Neural cell (in vitro differentiated cells): Measurements from ENCODE around the gene UCK2. TPM values are rescaled to one million over a fixed set of nuclear protein-coding genes. Genes with fewer than 3 reads are reported as not detected.

Source experiments
- H2AFZ ChIP-seq: fragments of 200-600, 300-800 bp; sonication (generic), shearing (Covaris generic); 2 replicates; pipeline ENCODE4 v1.6.0; 2014; ENCODE audit warnings: low read depth, mild to moderate bottlenecking, antibody characterized with exemption, low read length, moderate library complexity
- H3F3A ChIP-seq: fragments of 200-600 bp; shearing (Covaris generic); 2 replicates; pipeline ENCODE4 v1.6.1; 2016; ENCODE audit warnings: mild to moderate bottlenecking, moderate library complexity, mixed read lengths, antibody characterized with exemption, low read length; ENCODE audit not compliant: insufficient read depth, poor library complexity, severe bottlenecking
- H3K27ac ChIP-seq: fragments of 200-600, 300-800 bp; sonication (generic), shearing (Covaris generic); 2 replicates; pipeline ENCODE4 v1.5.1; 2014; ENCODE audit warnings: mild to moderate bottlenecking, low read length, moderate library complexity
- H3K27me3 ChIP-seq: fragments of 300-800, 200-600 bp; sonication (generic), shearing (Covaris generic); 2 replicates; pipeline ENCODE4 v1.6.0; 2014; ENCODE audit warnings: mild to moderate bottlenecking, low read depth, low read length, moderate library complexity; ENCODE audit not compliant: insufficient read depth
- H3K36me3 ChIP-seq: fragments of 300-800, 200-600 bp; sonication (generic), shearing (Covaris generic); 2 replicates; pipeline ENCODE4 v1.5.1; 2014; ENCODE audit warnings: mild to moderate bottlenecking, antibody characterized with exemption, low read length, moderate library complexity; ENCODE audit not compliant: insufficient read depth
- H3K4me2 ChIP-seq: fragments of 300-800, 200-600 bp; sonication (generic), shearing (Covaris generic); 2 replicates; pipeline ENCODE4 v1.6.0; 2014; ENCODE audit warnings: mild to moderate bottlenecking, low read length
- H3K4me3 ChIP-seq: fragments of 300-800, 200-600 bp; sonication (generic), shearing (Covaris generic); 2 replicates; pipeline ENCODE4 v1.5.1; 2014; ENCODE audit warnings: mild to moderate bottlenecking, low read length, moderate library complexity
- H3K79me2 ChIP-seq: fragments of 200-600 bp; shearing (Covaris generic); replicated peaks from 2 replicates; pipeline ENCODE4 v1.6.0; 2014; ENCODE audit warnings: mild to moderate bottlenecking, low read length, moderate library complexity; ENCODE audit not compliant: insufficient read depth
- H3K9ac ChIP-seq: fragments of 300-800, 200-600 bp; sonication (generic), shearing (Covaris generic); 2 replicates; pipeline ENCODE4 v1.6.1; 2016; ENCODE audit warnings: mild to moderate bottlenecking, low read length, mixed read lengths
- H3K9me2 ChIP-seq: fragments of 200-600 bp; shearing (Covaris generic); 2 replicates; pipeline ENCODE4 v1.6.1; 2016; ENCODE audit warnings: mild to moderate bottlenecking, low read length, mixed read lengths; ENCODE audit not compliant: insufficient read depth
- H3K9me3 ChIP-seq: fragments of 200-600, 300-800 bp; sonication (generic), shearing (Covaris generic); 2 replicates; pipeline ENCODE4 v1.6.1; 2016; ENCODE audit warnings: mild to moderate bottlenecking, mixed run types, low read length, moderate library complexity, mixed read lengths
- H4K20me1 ChIP-seq: fragments of 200-600 bp; shearing (Covaris generic); 2 replicates; pipeline ENCODE4 v1.6.1; 2016; ENCODE audit warnings: mild to moderate bottlenecking, mixed run types; ENCODE audit not compliant: insufficient read depth
- CTCF ChIP-seq: fragments of 450-650 bp; IDR thresholded peaks from 2 replicates; pipeline ENCODE4 v1.5.1; 2014; ENCODE audit warnings: antibody characterized with exemption, mild to moderate bottlenecking, moderate library complexity; ENCODE audit not compliant: poor library complexity, severe bottlenecking
- EP300 ChIP-seq: fragments of 450-650 bp; conservative IDR thresholded peaks from 2 replicates; pipeline ENCODE4 v1.6.1; 2014; ENCODE audit warnings: antibody characterized with exemption, mild to moderate bottlenecking, moderate library complexity; ENCODE audit not compliant: poor library complexity, severe bottlenecking
- EZH2 ChIP-seq: fragments of 200-600, 300-800 bp; shearing (Covaris generic), sonication (generic); IDR thresholded peaks from 2 replicates; pipeline ENCODE4 v1.6.1; 2014; ENCODE audit warnings: antibody characterized with exemption, low read length, borderline replicate concordance, mild to moderate bottlenecking; ENCODE audit not compliant: insufficient read depth, poor library complexity, severe bottlenecking
- MXI1 ChIP-seq: fragments of 450-650 bp; conservative IDR thresholded peaks from 2 replicates; pipeline ENCODE4 v1.6.1; 2014; ENCODE audit warnings: antibody characterized with exemption, mild to moderate bottlenecking; ENCODE audit not compliant: poor library complexity, severe bottlenecking
- POLR2AphosphoS5 ChIP-seq: IDR thresholded peaks from 2 replicates; pipeline ENCODE4 v1.6.1; 2012
- RAD21 ChIP-seq: fragments of 450-650 bp; conservative IDR thresholded peaks from 2 replicates; pipeline ENCODE4 v1.6.1; 2014; ENCODE audit warnings: antibody characterized with exemption, mild to moderate bottlenecking, moderate library complexity
- REST ChIP-seq: IDR thresholded peaks from 2 replicates; pipeline ENCODE4 v1.6.1; 2012; ENCODE audit warnings: borderline replicate concordance
- SMC3 ChIP-seq: fragments of 450-650 bp; conservative IDR thresholded peaks from 2 replicates; pipeline ENCODE4 v1.6.1; 2014; ENCODE audit warnings: antibody characterized with exemption, mild to moderate bottlenecking, moderate library complexity; ENCODE audit not compliant: poor library complexity
- TAF1 ChIP-seq: IDR thresholded peaks from 2 replicates; pipeline ENCODE4 v1.6.1; 2012; ENCODE audit warnings: low read depth
- polyA plus RNA-seq: library from polyadenylated mRNA; depleted of rRNA; stranded (reverse); fragments of >200 nt; gene quantifications from 2 replicates; pipeline ENCODE4 v1.2.3, GENCODE V29; 2014

UCK2 gene
- polyA plus RNA-seq, 1 donor from 2014 or later: 36.0 TPM

GRCh38 chr1:165851034-165851658 is 23.7 kb downstream of the UCK2 start:
- Histone ChIP-seq H3K4me2 (no peak overlapping the region), H2AFZ (no peak overlapping the region), H3F3A (no peaks in the 10 kb centered on the region), H3K4me3 (no peak overlapping the region), H4K20me1 (no peaks in the 10 kb centered on the region), H3K36me3 (no peaks in the 10 kb centered on the region), H3K27ac (no peak overlapping the region), H3K9me2 (no peaks in the 10 kb centered on the region), H3K79me2 (peaks cover 41% of the 10 kb centered on the region), H3K9ac (no peak overlapping the region), H3K27me3 (no peaks in the 10 kb centered on the region), H3K9me3 (no peaks in the 10 kb centered on the region)
- TF ChIP-seq TAF1 (no peak), REST (no peak), POLR2AphosphoS5 (no peak), EZH2 (no peak), CTCF (no peak), EP300 (no peak), RAD21 (no peak), MXI1 (no peak), SMC3 (no peak)

GRCh38 chr1:165852871-165853270 is 25.5 kb downstream of the UCK2 start:
- H2AFZ ChIP-seq: no peak overlapping the region
- H3K9me2 ChIP-seq: no peaks in the 10 kb centered on the region
- no peaks in the 10 kb centered on the region for H4K20me1 ChIP-seq
- H3K4me2 ChIP-seq: no peak overlapping the region
- no peak for TF ChIP-seq RAD21
- no peak for TF ChIP-seq SMC3
- no peak for TF ChIP-seq MXI1
- no peak for TF ChIP-seq TAF1
- no peaks in the 10 kb centered on the region for H3K9me3 ChIP-seq
- no peaks in the 10 kb centered on the region for H3F3A ChIP-seq
- H3K4me3 ChIP-seq: no peak overlapping the region
- H3K27me3 ChIP-seq: no peaks in the 10 kb centered on the region
- peaks cover 36% of the 10 kb centered on the region for H3K79me2 ChIP-seq
- H3K36me3 ChIP-seq: no peaks in the 10 kb centered on the region
- H3K9ac ChIP-seq: no peak overlapping the region
- H3K27ac ChIP-seq: no peak overlapping the region
